GM19239 (cell line): Measurements from ENCODE around the gene PYY.
"Not testable (repeated sequence)": the region's sequence is repeated elsewhere in the genome, so short reads cannot be mapped to it uniquely, and the experiment has no call there.

Experiments
- DNase-seq: peaks from one replicate; pipeline ENCODE4 v3.0.0; 2011; ENCODE audit warnings: low spot score; ENCODE audit not compliant: insufficient read length
- FAIRE-seq: peaks from 2 replicates; lab custom pipeline; 2011; peaks lifted over from hg19 to GRCh38; lab: Jason Lieb, UNC

Gene PYY

DNA sequence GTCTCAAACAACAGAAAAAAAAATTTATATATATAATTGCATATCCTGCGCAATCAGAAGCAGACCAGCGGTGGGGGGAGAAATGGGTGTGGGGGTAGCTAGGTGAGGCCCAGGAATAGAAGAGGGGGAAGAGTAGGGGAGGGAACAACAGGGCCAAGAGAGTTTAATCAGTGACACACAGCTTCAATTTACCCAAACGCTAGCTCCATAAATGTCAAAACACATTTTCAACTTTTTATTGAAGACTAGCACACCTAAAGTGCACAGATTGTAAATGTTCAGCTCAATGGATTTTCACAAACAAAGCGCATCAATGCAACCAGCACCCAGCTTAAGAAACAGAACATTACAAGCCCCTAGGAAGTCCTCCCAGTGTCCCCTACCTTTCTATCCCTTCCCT is 25.9 kb upstream of the PYY start:
- no peak for FAIRE-seq
- DNase-seq, result no peak

DNA sequence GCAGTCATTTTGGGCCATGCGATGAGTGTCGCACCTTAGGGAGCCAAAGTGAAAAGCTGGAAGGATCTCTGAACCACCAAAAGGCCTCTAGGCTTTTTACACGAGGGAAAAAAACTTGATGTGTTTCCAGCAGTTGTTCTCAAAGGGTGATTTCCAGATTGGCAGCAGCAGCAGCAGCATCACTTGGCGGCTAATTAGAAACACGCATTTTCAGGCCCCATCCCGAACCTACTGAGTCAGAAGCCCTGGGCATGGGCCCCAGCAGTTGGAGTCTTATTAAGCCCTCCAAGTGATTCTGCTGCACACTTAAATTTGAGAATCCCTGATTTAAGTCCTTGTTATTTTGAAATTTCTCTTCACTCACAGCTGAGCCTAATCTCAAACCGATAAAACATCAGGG is 25.3 kb upstream of the PYY start:
- no peak for FAIRE-seq
- no peak for DNase-seq

DNA sequence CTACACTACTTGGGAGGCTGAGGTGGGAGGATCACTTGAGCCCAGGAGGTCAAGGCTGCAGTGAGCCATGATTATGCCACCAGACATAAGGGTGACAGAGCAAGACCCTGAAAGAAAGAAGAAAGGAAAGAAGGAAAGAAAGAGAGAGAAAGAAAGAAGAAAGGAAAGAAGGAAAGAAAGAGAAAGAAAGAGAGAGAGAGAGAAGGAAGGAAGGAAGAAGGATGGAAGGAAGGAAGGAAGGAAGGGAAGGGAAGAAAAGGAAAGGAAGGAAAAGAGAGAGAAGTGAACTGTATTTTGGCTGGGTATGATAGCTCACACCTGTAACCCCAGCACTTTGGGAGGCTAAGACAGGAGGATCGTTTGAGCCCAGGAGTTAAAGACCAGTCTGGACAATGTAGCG is 24.3 kb upstream of the PYY start:
- DNase-seq (no peak), FAIRE-seq (no peak)

DNA sequence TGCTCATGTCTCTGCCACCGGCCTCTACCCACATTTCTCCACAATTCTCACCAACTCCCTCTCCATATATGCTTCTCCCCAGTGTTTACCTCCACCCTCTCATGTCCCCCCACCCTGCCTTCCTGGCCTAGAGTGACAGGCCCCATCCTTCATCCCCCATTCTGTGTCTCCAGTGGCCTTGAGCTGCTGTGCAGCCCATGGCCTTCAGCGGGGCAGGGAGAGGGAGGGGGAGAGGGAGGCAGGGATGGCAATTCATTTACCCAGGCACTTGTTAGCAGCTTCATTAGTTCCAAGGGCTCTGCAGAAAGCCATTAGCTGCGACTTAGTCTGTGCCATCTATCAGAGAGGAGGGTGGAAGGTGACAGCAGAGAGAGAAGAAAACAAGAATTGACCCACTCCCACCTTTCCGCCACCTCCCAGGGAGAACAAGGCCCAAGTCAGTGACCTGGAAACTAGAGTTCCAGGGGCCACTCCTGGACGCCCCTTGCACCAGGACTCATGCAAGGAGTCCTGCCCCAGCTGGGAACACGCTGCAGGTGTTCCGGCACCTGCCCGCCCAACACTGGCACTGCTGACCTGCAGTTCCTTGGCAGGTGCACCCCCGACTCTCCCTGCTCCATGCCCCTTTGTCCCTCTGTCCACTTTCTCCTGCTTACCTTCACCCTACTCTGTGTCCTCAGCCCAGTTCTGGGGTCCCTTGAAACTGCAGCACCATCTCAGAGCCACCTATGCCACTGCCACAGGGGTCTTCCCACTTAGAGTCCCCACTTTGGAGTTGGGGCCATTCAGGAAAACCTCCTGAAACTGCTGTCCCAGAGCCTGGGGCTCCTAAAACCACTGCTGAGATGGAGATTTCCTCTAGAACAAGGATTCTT is 23.5 kb upstream of the PYY start:
- no peak for DNase-seq
- FAIRE-seq, result no peak

DNA sequence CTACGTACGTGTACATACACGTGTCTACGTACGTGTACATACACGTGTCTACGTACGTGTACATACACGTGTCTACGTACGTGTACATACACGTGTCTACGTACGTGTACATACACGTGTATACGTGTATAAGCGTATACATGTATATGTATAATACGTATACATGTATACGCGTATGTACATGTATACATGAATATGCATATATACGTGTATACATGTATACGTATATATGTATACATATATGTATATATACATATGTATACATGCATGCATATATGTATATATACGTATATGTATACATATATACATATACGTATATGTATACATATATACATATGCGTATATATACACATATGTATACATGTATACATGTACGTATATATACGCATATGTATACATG is 22.2 kb upstream of the PYY start:
- DNase-seq (no peak), FAIRE-seq (no peak)

DNA sequence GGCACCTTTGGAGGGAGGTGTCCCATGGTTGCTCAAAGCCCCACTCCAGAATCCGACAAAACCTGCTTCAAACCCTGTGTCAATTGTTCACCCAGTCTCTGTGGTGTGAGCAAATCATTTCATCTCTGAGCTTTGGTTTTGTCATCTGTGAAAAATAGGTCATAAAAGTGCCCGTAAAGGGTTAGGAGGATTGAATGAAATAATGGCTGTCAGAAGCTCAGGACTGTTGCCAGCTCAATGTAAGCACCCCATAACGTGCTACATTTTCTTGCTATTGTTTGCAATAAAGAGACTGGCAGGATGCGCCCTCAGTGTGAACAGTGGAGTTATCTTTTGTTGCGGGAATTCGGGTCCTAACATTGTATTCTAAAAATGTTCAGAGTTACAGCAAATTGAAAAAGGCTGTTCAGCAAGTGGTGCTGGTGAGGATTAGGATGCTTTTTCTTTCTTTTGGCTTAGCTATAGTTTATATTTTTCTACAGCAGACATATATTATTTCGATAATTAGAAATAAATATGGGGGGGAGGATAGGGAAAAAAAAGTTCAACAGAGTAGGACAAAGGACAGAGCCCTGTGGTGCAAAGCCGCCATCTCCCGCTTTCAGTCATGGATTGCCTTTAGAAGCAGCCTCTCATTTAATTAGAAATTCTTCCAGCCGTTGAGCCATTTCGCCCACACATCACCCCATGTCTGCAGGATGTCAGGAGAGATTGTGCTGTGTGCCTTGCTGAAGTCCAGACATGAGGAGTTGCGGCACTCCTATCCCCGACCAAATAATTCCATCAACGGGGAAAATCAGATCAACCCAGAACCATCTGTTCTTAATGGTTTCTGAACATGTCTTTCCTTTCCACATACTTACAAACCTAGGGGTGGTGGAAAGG is 20.9 kb upstream of the PYY start:
- no peak for DNase-seq
- no peak for FAIRE-seq

DNA sequence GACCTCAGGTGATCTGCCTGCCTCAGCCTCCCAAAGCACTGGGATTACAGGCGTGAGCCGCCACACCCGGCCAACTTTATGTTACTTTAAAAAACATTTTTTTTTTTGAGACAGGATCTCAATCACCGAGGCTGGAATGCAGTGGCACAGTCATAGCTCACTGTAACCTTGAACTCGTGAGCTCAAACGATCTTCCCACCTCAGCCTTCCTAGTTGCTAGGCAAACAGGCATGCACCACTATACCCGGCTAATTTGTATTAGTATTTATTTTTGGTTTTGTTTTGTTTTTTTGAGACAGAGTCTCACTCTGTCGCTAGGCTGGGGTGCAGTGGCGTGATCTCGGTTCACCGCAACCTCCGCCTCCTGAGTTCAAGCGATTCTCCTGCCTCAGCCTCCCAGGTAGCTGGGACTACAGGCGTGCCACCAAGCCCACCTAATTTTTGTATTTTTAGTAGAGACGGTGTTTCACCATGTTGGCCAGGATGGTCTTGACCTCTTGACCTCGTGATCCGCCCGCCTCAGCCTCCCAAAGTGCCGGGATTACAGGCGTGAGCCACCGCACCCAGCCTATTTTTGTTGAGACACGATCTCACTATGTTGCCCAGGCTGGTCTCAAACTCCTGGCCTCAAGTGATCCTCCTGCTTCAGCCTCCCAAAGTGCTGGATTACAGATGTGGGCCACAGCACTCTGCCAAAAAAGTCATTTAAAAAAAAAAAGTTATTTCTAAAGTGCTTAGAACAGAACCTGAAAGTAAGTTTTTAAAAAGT is 18.9 kb upstream of the PYY start:
- not testable (repeated sequence) for DNase-seq, FAIRE-seq

DNA sequence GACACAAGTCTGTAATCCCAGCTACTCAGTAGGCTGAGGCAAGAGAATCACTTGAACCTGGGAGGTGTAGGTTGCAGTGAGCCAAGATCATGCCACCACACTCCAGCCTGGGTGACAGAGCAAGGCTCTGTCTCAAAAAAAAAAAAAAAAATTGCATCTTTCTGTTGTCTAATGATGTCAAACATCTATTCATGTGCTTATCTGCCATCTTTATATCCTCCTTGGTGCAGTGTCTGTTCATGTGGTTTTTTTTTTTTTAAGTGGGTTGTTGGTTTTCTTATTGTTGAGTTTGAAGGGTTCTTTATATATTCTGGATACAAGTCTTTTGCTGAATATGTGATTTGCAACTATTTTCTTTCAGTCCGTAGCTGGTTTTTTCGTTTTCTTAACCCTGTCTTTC is 17.7 kb upstream of the PYY start:
- not testable (repeated sequence) for DNase-seq, FAIRE-seq

DNA sequence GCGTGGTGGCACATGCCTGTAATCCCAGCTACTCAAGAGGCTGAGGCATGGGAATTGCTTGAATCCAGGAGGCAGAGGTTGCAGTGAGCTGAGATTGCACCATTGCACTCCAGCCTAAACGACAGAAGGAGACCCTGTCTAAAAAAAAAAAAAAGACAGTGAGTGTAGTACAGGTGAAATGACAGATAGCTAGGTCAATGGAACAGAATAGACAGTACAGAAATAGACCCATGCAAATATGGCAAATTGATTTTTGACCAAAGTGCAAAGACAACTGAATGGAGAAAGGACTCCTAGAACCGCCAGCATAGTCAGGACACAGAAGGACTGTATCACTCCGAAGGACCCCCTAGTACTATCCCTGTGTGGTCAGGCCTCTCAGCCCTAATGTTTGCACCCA is 16.6 kb upstream of the PYY start:
- no peak for FAIRE-seq

DNA sequence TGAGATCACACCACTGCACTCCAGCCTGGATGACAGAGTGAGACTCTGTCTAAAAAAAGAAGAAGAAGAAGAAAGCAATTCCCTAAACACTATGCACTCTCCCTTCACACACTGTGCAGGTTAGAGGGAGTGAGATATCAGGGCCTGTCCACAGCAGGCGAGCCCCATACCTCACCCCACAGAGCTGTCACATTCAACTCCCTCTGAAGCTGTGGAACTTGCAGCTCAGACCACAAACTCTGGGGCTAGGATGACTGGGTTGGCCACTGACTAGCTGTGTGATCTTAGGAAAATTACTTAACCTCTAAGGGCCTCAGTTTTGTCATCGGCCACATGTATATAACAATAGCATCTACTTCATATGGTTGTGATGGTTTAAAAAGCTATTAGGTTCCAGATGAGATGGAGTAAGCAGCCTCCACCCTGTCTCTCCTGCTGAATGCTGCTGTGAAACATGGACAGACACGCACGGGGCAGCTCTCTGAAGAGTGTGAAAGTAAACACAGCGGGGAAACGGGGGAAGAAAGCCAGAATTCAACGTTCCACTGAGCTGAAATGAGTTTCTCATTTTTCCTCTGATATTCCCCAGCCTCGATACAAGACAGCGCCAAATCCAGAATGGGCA is 13.6 kb upstream of the PYY start:
- no peak for FAIRE-seq
- DNase-seq, result no peak

More for the DNA sequence above, 16.6 kb upstream of the PYY start:
- no peak for DNase-seq

DNA sequence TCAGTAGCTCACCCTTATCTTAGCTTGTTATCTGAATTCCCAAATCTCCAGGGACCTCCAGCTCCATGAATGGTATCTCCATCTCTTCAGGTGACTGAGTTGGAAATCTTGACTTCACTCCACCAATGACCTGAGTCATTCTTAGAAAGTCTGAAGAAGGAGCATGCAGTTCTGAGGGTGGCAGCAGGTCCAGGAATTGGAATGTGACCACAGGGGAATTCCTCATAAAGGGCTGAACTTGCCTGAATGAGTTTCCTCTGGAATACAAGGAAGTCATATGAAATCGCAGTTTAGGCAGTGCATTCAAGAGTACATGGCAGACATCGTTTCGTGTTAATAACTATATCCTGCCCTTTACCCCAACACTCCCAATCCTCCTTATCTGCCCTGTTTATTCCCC is 12.5 kb upstream of the PYY start:
- DNase-seq (no peak), FAIRE-seq (no peak)

DNA sequence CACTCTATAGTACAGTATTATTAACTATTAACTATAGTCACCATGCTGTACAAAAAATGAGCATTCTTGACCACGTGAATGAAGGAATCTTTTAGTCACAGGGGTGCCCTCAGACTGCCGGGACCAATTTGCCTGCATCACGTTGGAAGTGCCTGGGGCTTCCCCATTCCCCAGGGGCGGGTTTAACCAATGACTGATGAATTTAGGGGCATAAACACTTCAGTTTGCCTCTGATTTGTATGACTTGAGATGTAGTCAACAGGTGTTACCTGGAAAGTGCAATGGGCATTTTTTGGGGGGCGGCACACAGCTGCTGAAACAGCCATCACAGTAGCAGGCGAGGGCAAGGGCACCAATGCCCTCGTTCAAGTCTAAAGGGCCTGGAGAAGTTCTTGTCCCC is 8.7 kb upstream of the PYY start:
- FAIRE-seq (no peak), DNase-seq (no peak)

DNA sequence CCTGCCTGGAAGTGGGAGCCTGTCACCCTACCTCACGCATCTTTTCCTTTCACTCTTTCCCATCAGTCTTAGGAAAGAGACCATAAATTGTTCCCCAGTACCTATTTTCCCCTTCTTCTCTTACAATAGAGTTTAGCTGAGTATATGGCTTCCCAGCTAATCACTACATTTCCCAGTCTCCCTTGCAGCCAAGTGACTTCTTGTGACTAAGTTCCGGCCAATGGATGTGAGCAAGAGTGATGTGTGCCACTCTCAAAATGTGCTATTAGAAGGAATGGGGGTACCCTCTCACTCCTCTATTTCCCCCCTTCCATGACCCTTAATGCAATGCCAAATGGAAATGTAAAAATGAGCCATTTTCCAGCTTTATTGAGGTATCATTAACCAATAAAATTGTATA is 8.2 kb upstream of the PYY start:
- DNase-seq, result no peak
- FAIRE-seq, result no peak

DNA sequence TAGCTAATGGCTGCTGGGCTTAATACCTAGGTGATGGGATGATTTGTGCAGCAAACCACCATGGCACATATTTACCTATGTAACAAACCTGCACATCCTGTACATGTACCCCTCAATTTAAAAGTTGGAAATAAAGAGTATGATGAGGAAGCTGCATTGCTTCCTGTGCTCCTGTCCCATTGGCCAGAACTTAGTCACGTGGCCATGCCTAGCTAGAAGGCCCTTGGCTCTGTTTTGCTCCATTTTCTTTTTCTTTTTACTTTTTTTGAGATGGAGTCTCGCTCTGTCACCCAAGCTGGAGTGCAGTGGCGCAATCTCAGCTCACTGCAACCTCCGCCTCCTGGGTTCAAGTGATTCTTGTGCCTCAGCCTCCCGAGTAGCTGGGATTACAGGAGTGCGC is 7.6 kb upstream of the PYY start:
- FAIRE-seq, DNase-seq: not testable (repeated sequence)

DNA sequence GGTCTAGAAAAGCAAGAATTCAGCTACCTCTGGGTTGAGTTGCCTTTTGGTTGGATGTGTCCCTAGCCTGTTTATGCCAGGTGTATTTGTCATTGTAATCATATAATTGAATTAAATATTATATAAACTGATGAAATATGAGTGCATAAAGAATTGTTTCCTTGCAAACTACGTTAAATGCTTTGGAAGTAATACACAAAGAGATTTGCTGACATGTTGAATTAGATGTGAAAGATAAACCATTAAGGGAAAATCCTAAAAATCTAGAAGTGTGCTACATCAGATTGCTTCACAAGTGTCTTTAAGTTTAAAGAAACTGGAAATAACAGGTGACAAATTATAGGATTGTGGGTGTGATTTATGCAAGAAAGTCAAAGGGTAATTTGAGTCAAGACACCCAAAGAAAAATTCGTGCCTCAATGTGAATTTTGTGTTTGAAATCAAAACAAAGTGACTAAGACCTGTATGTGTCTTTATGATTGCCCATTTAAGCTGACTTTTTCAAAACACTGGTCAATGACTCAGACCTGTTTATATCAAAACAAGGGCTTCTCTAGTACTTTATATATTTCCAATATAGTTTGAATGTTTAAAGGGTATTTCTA is 5.1 kb upstream of the PYY start:
- no peak for FAIRE-seq

DNA sequence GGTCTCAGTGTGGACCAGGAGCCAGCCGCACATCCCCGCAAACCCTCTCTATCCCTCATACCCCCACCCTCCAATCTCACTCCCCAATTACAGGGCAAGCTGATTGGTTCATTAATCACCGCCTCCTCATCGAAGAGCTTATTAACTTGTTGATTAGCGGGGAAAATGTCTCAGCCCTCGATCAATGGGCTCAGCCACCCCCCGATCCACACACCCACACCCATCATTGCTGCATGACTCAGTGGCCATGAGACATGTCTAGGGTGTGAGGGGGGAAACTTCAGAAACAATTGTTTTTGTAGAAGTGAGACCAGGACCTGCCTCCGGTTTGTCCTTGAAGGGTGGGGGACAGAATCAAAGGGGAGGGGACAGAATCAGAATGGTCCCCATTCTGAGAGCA is 2.5 kb upstream of the PYY start:
- no peak for FAIRE-seq

More for the DNA sequence above, 5.1 kb upstream of the PYY start:
- no peak for DNase-seq

DNA sequence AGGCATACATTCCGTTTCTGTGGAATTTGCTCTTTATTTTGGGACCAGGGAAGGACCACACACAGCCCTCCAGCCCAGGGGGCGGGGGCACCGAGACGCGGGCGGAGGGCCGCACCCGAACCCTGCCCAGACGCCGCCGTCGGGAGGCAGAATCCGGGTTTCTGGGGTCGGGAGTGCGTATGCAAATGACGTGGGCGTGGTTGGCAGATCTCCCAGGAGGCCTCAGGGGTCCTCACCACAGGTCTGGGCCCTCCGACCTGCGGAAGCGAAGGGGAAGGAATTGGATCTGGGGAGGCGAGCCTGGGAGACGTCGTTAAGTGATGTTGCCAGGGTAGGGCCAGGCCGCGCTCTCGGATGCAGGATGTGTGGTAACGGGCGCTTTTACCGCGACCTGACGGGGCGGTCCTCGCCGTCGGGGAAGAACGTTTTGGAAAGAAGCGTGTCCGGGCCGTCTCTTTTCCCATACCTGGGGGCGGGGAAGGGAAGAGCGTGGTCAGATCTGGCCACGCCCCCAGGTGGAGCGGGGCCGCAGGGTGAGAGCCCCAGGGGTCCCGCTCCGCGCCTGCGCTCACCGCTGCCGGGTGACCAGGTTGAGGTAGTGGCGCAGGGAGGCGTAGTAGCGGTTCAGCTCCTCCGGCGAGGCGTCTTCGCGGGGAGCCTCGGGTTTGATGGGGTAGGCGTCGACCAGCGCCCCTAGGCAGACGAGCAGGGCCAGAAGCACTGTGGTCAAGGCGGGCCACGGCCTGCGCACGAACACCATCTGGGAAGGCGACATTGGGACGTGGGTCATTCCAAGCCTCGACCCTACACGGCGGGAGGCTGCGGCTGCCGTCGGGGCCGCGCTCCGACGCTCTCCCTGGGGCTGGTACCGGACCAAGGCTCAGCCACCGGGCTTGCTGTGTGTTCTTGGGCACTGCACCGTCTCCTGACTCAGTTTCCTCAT is 745 bp downstream of the PYY start:
- DNase-seq (no peak), FAIRE-seq (no peak)

More for the DNA sequence above, 2.5 kb upstream of the PYY start:
- no peak for DNase-seq

DNA sequence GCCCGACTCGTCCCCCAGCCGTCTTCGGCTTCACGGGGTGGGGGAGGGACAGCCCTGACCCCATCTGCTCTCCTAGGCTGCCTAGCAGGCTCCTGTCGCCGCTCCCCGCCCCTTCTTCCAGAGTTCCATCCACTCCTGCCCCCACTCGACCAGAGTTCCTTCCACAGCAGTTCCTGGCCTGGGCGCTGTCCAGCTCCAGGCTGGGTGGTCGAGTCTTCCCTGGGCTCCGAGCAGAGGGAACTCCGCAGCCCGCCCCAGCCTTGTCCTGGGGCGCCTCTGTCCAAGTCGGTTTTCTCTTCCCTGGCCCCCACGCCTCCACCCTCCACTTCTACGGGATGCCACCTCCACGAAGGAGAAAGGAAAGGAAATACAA is 1.4 kb downstream of the PYY start:
- FAIRE-seq (no peak), DNase-seq (no peak)

DNA sequence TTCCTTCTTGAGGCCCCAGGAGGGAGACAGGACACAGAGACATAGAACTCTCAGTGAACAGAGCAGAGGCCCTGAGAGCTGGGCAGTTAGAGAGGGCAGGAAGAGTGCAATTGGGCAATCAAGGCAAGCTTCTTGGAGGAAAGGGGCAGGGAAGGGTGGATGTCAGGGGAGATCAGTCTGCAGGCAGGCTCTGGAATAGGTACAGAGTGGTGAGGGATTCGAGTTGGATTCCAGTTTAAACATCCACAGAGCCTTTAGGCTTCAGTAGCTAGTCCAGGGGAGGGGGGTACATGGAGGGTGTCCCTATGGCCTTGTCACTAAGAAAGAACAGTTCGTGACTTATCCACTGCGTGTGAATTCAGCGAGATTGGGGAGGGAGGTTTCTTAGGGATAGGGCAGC is 2.0 kb downstream of the PYY start:
- DNase-seq, result no peak
- FAIRE-seq, result no peak
